Measurements from ENCODE around the gene TGFBR3L. TPM values are rescaled to one million over a fixed set of nuclear protein-coding genes. Genes with fewer than 3 reads are reported as not detected.

TGFBR3L gene
- polyA plus RNA-seq (0.28 to 0.72 TPM (median 0.68 TPM) in 3 replicates), polyA minus RNA-seq (not detected in 3 replicates)
- 6.7 TPM for polyA plus RNA-seq (2011; ENCODE audit: low read depth)
- 0.29 and 1.6 TPM in 2 replicates for polyA plus RNA-seq (2011; cell fraction: cytosol; rRNA removed)
- 0.34 and 1.3 TPM in 2 replicates for polyA plus RNA-seq (2011; cell fraction: nucleus; rRNA removed)
- 1.8 and 10.1 TPM in 2 replicates for polyA plus RNA-seq (2012; ENCODE audit: low replicate concordance)
- polyA minus RNA-seq (2011; cell fraction: cytosol; rRNA and poly(A)+ RNA removed), result not detected
- polyA minus RNA-seq (2011; cell fraction: nucleus; rRNA and poly(A)+ RNA removed), result 1.5 TPM in 1 of 2 replicates, not detected in the other

DNA sequence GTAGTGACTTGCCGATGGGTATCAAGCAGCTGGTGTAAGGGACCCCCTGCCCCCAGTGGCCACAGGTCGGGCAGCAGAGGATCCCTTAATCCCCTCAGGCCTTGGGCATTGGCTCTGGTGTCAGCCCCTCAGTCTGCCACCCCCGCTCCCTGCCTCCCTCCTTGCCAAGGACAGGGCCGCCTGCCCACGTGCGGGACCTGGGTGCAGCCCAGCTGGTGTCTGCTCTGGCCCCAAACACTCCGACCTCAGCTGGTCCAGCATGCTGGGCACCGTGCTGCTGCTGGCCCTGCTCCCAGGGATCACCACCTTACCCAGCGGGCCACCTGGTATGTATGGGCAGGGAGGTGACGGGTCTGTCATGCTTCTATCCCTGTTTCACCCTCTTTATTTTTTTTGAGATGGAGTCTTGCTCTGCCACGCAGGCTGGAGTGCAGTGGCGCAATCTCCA lies at the start of gene TGFBR3L:
TGFBR3L (plus strand) TSS at position 233 of the 448 bp plus-strand sequence.
- H3K9ac ChIP-seq (ENCODE audit: control insufficient read depth, extremely low read depth, insufficient read depth, low read length), result no peak within 1 kb of the TSS
- H4K20me1 ChIP-seq (ENCODE audit: control insufficient read depth, extremely low read depth, insufficient read depth, low read length), result no peaks in the 10 kb centered on the region
- no peak within 1 kb of the TSS for H3K4me2 ChIP-seq (ENCODE audit: control insufficient read depth, extremely low read depth, insufficient read depth, low read depth, low read length)
- H3K27me3 ChIP-seq (ENCODE audit: control insufficient read depth, extremely low read depth, insufficient read depth, low read length), result peaks cover 24% of the 10 kb centered on the region
- H3K4me3 ChIP-seq (ENCODE audit: control insufficient read depth in 2 of 3, extremely low read depth in 1 of 3, insufficient read depth in 2 of 3, low read depth in 1 of 3, low read length in 3 of 3), result no peak within 1 kb of the TSS
- DNase-seq (ENCODE audit: low read depth, low spot score) (no peak), FAIRE-seq (no peak)
- no peaks in the 10 kb centered on the region for H3K9me3 ChIP-seq (ENCODE audit: control insufficient read depth, low read depth, low read length)
- H3K36me3 ChIP-seq (ENCODE audit: control insufficient read depth in 2 of 2, extremely low read depth in 1 of 2, insufficient read depth in 2 of 2, low read length in 2 of 2), result peaks cover 7 to 11% of the 10 kb centered on the region in 2 experiments
- dilution Hi-C loops (cut with MboI; ENCODE audit: extremely low pct_ligation_motif_present, low sequenced_read_pairs), result no loop called here
- H3K27ac ChIP-seq (ENCODE audit: control insufficient read depth, insufficient read depth, low read length), result no peak within 1 kb of the TSS
- no peaks in the 10 kb centered on the region for H3K9me1 ChIP-seq (ENCODE audit: control insufficient read depth, extremely low read depth, insufficient read depth, low read length)
- no peaks in the 10 kb centered on the region for H3K79me2 ChIP-seq (ENCODE audit: control insufficient read depth, insufficient read depth, low read length)
- TF ChIP-seq EZH2 (IDR thresholded peaks at IDR 0.05; ENCODE audit: low read length) (no peak), CTCF (optimal IDR thresholded peaks at IDR 0.05 in 1 of 3, IDR thresholded peaks at IDR 0.05 in 1 of 3, conservative IDR thresholded peaks at IDR 0.05 in 1 of 3; ENCODE audit: extremely low read depth in 1 of 3, insufficient read depth in 2 of 3, low read length in 3 of 3) (no peak)
- H2AFZ ChIP-seq (ENCODE audit: control insufficient read depth, low read length), result no peak within 1 kb of the TSS
- peaks cover 11% of the 10 kb centered on the region for H3K4me1 ChIP-seq (ENCODE audit: control insufficient read depth, extremely low read depth, insufficient read depth, low read length)

DNA sequence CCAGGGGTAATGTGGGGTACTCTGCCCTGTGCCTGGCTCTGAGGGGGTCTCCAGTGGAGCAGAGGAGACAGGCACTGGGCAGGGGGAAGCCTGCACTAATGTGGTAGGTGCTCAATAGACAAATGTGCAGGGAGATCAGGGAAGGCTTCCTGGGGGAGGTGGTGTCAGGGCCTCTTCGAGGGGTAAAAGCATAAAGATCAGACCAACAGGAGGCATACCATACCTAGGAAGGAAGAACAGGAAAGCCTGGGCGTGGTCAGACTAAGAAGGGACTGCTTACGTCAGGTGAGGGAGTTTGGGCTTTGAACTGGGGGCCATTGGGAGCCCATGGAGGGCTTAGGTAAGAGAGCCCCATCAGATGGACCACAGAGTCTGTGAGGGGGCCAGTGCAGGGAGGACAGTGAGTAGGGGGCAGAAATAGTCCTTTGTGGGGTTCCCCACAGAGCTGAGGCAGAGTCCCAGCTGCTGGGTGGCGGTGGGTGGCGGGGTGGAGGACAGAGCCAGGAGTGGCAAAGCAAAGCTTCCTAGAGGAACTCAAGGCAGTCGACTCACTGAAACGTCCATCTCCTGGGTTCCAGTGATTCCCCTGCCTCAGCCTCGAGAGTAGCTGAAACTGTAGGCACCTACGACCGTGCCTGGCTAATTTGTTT lies 49.2 kb upstream of the TGFBR3L start:
- H3K9ac ChIP-seq (ENCODE audit: control insufficient read depth, extremely low read depth, insufficient read depth, low read length), result peak overlapping the region; percentile 33
- DNase-seq (ENCODE audit: low read depth, low spot score) (no peak), FAIRE-seq (no peak)
- H3K4me3 ChIP-seq (ENCODE audit: control insufficient read depth in 2 of 3, extremely low read depth in 1 of 3, insufficient read depth in 2 of 3, low read depth in 1 of 3, low read length in 3 of 3), result no peak overlapping the region
- peaks cover 15% of the 10 kb centered on the region for H3K4me1 ChIP-seq (ENCODE audit: control insufficient read depth, extremely low read depth, insufficient read depth, low read length)
- H3K4me2 ChIP-seq (ENCODE audit: control insufficient read depth, extremely low read depth, insufficient read depth, low read depth, low read length), result peak overlapping the region; percentile 45
- no peaks in the 10 kb centered on the region for H3K27me3 ChIP-seq (ENCODE audit: control insufficient read depth, extremely low read depth, insufficient read depth, low read length)
- peaks cover 0 to 3% of the 10 kb centered on the region in 2 experiments for H3K36me3 ChIP-seq (ENCODE audit: control insufficient read depth in 2 of 2, extremely low read depth in 1 of 2, insufficient read depth in 2 of 2, low read length in 2 of 2)
- no peaks in the 10 kb centered on the region for H3K79me2 ChIP-seq (ENCODE audit: control insufficient read depth, insufficient read depth, low read length)
- H3K27ac ChIP-seq (ENCODE audit: control insufficient read depth, insufficient read depth, low read length), result no peak overlapping the region
- no peaks in the 10 kb centered on the region for H3K9me1 ChIP-seq (ENCODE audit: control insufficient read depth, extremely low read depth, insufficient read depth, low read length)
- dilution Hi-C loops (cut with MboI; ENCODE audit: extremely low pct_ligation_motif_present, low sequenced_read_pairs), result no loop called here
- no peaks in the 10 kb centered on the region for H3K9me3 ChIP-seq (ENCODE audit: control insufficient read depth, low read depth, low read length)
- H4K20me1 ChIP-seq (ENCODE audit: control insufficient read depth, extremely low read depth, insufficient read depth, low read length), result no peaks in the 10 kb centered on the region
- TF ChIP-seq CTCF (optimal IDR thresholded peaks at IDR 0.05 in 1 of 3, IDR thresholded peaks at IDR 0.05 in 1 of 3, conservative IDR thresholded peaks at IDR 0.05 in 1 of 3; ENCODE audit: extremely low read depth in 1 of 3, insufficient read depth in 2 of 3, low read length in 3 of 3) (peak in 2 of 3 experiments; percentile 12 to 19), EZH2 (IDR thresholded peaks at IDR 0.05; ENCODE audit: low read length) (no peak)
- H2AFZ ChIP-seq (ENCODE audit: control insufficient read depth, low read length), result no peak overlapping the region

All from keratinocyte (primary cell).